B cell (primary cell): ENCODE data around the gene ISG20L2.

ENCODE experiments used
- CTCF ChIP-seq: fragments of 200-600 bp; IDR thresholded peaks from one replicate; pipeline ENCODE4 v1.8.0; 2022; ENCODE audit warnings: antibody characterized with exemption, mild to moderate bottlenecking
- EZH2 ChIP-seq: IDR thresholded peaks from 2 replicates; pipeline ENCODE4 v1.6.1; 2012; ENCODE audit warnings: borderline replicate concordance, low read depth, mild to moderate bottlenecking, moderate library complexity, low read length; ENCODE audit not compliant: insufficient read depth, poor library complexity, severe bottlenecking

GRCh38 chr1:156740741-156741480 is 12.3 kb upstream of the ISG20L2 start, which contains the start of gene MRPL24:
- TF ChIP-seq CTCF (no peak), EZH2 (no peak)
